PC-3 (cell line): ENCODE data around the gene PABPN1. TPM values are rescaled to one million over a fixed set of nuclear protein-coding genes. Genes with fewer than 3 reads are reported as not detected.

ENCODE experiments used
- ATAC-seq: fragments of 200-7000 bp; cut with Tn5 transposase; 2 replicates; pipeline ENCODE4 v1.9.1; 2020; ENCODE audit warnings: mild to moderate bottlenecking, moderate library complexity
- BruUV-seq: library from RNA; stranded (reverse); fragments of 400-500 nt; replicated peaks from 2 replicates; lab custom pipeline; 2021; lab: Mats Ljungman, UMichigan
- CTCF ChIA-PET: fragments of 300-600 bp; sonication (Branson Sonifier 250); formaldehyde crosslinking; loops from one replicate; lab custom pipeline; 2022; ENCODE audit warnings: antibody characterized with exemption; lab: Charles Lee
- POLR2A ChIA-PET: fragments of 300-600 bp; sonication (Branson Sonifier 250); formaldehyde crosslinking; loops from one replicate; lab custom pipeline; 2022; ENCODE audit warnings: antibody characterized with exemption; ENCODE audit not compliant: unreplicated experiment; lab: Charles Lee
- DNase-seq: peaks from one replicate; pipeline ENCODE4 v3.0.0-alpha.2; 2015
- H2AFZ ChIP-seq: fragments of 300-600 bp; sonication (generic); 2 replicates; pipeline ENCODE4 v1.6.0; 2016; ENCODE audit warnings: antibody characterized with exemption, low read length
- H3F3A ChIP-seq: fragments of 300-600 bp; sonication (generic); one replicate; pipeline ENCODE4 v1.6.0; 2017; ENCODE audit warnings: antibody characterized with exemption, low read length, control low read depth, mild to moderate bottlenecking; ENCODE audit not compliant: unreplicated experiment
- H3K27ac ChIP-seq: fragments of 300-600 bp; sonication (generic); 2 replicates; pipeline ENCODE4 v1.5.1; 2016; ENCODE audit warnings: mild to moderate bottlenecking, low read length
- H3K27me3 ChIP-seq: fragments of 300-600 bp; sonication (generic); 2 replicates; pipeline ENCODE4 v1.6.1; 2016; ENCODE audit warnings: low read length, mixed read lengths
- H3K36me3 ChIP-seq: fragments of 300-600 bp; sonication (generic); 2 replicates; pipeline ENCODE4 v1.6.1; 2016; ENCODE audit warnings: low read depth, mixed run types, low read length, mixed read lengths
- H3K4me1 ChIP-seq: fragments of 300-600 bp; sonication (generic); 2 replicates; pipeline ENCODE4 v1.5.1; 2016; ENCODE audit warnings: low read length; ENCODE audit not compliant: insufficient read depth
- H3K4me2 ChIP-seq: fragments of 300-600 bp; sonication (generic); 2 replicates; pipeline ENCODE4 v1.6.0; 2016; ENCODE audit warnings: low read length
- H3K4me3 ChIP-seq: fragments of 300-600 bp; sonication (generic); 2 replicates; pipeline ENCODE4 v1.5.1; 2016; ENCODE audit warnings: mild to moderate bottlenecking, low read length, mixed read lengths
- H3K79me2 ChIP-seq: fragments of 300-600 bp; sonication (generic); 2 replicates; pipeline ENCODE4 v1.6.1; 2017; ENCODE audit warnings: low read length, mixed read lengths
- H3K9ac ChIP-seq: fragments of 300-600 bp; sonication (generic); 2 replicates; pipeline ENCODE4 v1.6.0; 2016; ENCODE audit warnings: mild to moderate bottlenecking, low read length
- H3K9me2 ChIP-seq: fragments of 300-600 bp; sonication (generic); replicated peaks from 2 replicates; pipeline ENCODE4 v1.6.1; 2016; ENCODE audit warnings: mixed run types, low read length, mixed read lengths
- H3K9me3 ChIP-seq: fragments of 300-600 bp; sonication (generic); 2 replicates; pipeline ENCODE4 v1.6.1; 2016; ENCODE audit warnings: low read length, mixed read lengths
- H4K20me1 ChIP-seq: fragments of 300-600 bp; sonication (generic); 2 replicates; pipeline ENCODE4 v1.6.1; 2016; ENCODE audit warnings: low read length, mixed read lengths
- EZH2 ChIP-seq: fragments of 300-600 bp; sonication (generic); IDR thresholded peaks from one replicate; pipeline ENCODE4 v1.6.1; 2017; ENCODE audit warnings: antibody characterized with exemption, mild to moderate bottlenecking, low read length; ENCODE audit not compliant: unreplicated experiment
- EZH2phosphoT487 ChIP-seq: fragments of 300-600 bp; sonication (generic); IDR thresholded peaks from 2 replicates; pipeline ENCODE4 v1.6.1; 2018; ENCODE audit warnings: mild to moderate bottlenecking, antibody characterized with exemption, low read length, borderline replicate concordance
- intact Hi-C: fragments of 100-400 bp; cut with micrococcal nuclease; formaldehyde crosslinking; loops from 2 replicates; pipeline ENCODE4 v1.9.0; 2023
- total RNA-seq: library from RNA; depleted of rRNA; stranded (reverse); fragments of >200 nt; gene quantifications from 2 replicates; pipeline ENCODE4 v1.2.3, GENCODE V29; 2014; rRNA removed
- TF ChIP-seq, protein P1 (sequence below): fragments of 300-600 bp; sonication (generic); conservative IDR thresholded peaks from 2 replicates; pipeline ENCODE4 v1.5.1; 2017; ENCODE audit warnings: antibody characterized with exemption, low read depth, mild to moderate bottlenecking, low read length

PABPN1 gene
- total RNA-seq, 1 experiment from 2014 or later = 89.1 TPM

DNA sequence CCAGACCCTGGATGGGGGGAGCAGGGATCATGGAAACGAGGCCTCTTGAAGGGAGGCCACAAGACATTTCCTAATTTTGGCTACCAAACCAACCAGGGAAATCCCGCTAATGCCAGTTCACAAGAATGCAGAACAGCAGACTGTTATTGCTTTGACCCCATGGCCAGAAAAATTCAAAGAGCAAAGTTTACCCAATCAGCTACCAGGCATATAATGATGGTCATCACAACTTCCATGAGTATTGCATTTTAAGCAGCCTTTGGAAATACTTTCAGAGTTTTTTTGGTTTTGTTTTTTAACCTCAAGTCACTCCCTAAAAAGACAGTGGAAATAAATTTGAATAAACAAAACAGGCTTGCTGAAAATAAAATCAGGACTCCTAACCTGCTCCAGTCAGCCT lies 51.3 kb downstream of the PABPN1 start, which contains the start of gene IL25:
Gene IL25 (plus strand): TSS at position 301 of the 400 bp plus-strand sequence.
- Histone ChIP-seq H3K36me3 (no peaks in the 10 kb centered on the region), H3K9ac (no peak within 1 kb of the TSS), H3K9me3 (no peaks in the 10 kb centered on the region), H3K27me3 (peaks cover 17% of the 10 kb centered on the region), H3K9me2 (no peaks in the 10 kb centered on the region), H3K79me2 (no peaks in the 10 kb centered on the region), H3K4me2 (no peak within 1 kb of the TSS), H3K4me1 (no peaks in the 10 kb centered on the region), H3F3A (no peaks in the 10 kb centered on the region), H3K27ac (no peak within 1 kb of the TSS), H4K20me1 (no peaks in the 10 kb centered on the region), H3K4me3 (no peak within 1 kb of the TSS), H2AFZ (no peak within 1 kb of the TSS)
- ChIA-PET POLR2A (no interaction called here), CTCF (no interaction called here)
- intact Hi-C loops = no loop called here
- no TSS peak for BruUV-seq
- ATAC-seq (no peak), DNase-seq (no peak)
- TF ChIP-seq, protein P1, sequence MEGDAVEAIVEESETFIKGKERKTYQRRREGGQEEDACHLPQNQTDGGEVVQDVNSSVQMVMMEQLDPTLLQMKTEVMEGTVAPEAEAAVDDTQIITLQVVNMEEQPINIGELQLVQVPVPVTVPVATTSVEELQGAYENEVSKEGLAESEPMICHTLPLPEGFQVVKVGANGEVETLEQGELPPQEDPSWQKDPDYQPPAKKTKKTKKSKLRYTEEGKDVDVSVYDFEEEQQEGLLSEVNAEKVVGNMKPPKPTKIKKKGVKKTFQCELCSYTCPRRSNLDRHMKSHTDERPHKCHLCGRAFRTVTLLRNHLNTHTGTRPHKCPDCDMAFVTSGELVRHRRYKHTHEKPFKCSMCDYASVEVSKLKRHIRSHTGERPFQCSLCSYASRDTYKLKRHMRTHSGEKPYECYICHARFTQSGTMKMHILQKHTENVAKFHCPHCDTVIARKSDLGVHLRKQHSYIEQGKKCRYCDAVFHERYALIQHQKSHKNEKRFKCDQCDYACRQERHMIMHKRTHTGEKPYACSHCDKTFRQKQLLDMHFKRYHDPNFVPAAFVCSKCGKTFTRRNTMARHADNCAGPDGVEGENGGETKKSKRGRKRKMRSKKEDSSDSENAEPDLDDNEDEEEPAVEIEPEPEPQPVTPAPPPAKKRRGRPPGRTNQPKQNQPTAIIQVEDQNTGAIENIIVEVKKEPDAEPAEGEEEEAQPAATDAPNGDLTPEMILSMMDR = no peak
- no peak for TF ChIP-seq EZH2
- TF ChIP-seq EZH2phosphoT487 = no peak

DNA sequence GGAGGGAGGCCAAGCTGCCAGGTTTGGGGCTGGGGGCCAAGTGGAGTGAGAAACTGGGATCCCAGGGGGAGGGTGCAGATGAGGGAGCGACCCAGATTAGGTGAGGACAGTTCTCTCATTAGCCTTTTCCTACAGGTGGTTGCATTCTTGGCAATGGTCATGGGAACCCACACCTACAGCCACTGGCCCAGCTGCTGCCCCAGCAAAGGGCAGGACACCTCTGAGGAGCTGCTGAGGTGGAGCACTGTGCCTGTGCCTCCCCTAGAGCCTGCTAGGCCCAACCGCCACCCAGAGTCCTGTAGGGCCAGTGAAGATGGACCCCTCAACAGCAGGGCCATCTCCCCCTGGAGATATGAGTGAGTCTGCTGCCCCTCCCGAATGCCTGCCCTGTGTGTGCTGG lies 51.8 kb downstream of the PABPN1 start:
- no peak overlapping the region for H3K4me2 ChIP-seq
- H3K36me3 ChIP-seq = no peaks in the 10 kb centered on the region
- DNase-seq (no peak), ATAC-seq (no peak)
- H3K79me2 ChIP-seq = no peaks in the 10 kb centered on the region
- intact Hi-C loops = no loop called here
- no peaks in the 10 kb centered on the region for H4K20me1 ChIP-seq
- no peaks in the 10 kb centered on the region for H3K9me3 ChIP-seq
- H3K9me2 ChIP-seq = no peaks in the 10 kb centered on the region
- peaks cover 17% of the 10 kb centered on the region for H3K27me3 ChIP-seq
- H3K27ac ChIP-seq = no peak overlapping the region
- no peak overlapping the region for H3K4me3 ChIP-seq
- no TSS peak for BruUV-seq
- no peaks in the 10 kb centered on the region for H3K4me1 ChIP-seq
- TF ChIP-seq, protein P1 = no peak
- TF ChIP-seq EZH2phosphoT487 (no peak), EZH2 (no peak)
- no peak overlapping the region for H3K9ac ChIP-seq
- ChIA-PET POLR2A (no interaction called here), CTCF (interaction anchor here (0.6 kb wide), 1 partner anchor 82 kb away, joined by 3 read pairs; no protein-coding TSS in a partner anchor)
- no peak overlapping the region for H2AFZ ChIP-seq
- H3F3A ChIP-seq = no peaks in the 10 kb centered on the region

Other genes starting within 250 kb of the PABPN1 start
- gene ACIN1, start 226.3 kb upstream of the PABPN1 start, total RNA-seq = 112 and 116 TPM in 2 replicates
- gene C14orf119, start 226.0 kb upstream of the PABPN1 start, total RNA-seq = 26.7 and 49.6 TPM in 2 replicates
- not detected in 2 replicates for gene CIROP, start 216.5 kb upstream of the PABPN1 start, total RNA-seq
- gene CEBPE, start 202.2 kb upstream of the PABPN1 start, total RNA-seq = not detected in 2 replicates
- 0.63 and 3.8 TPM in 2 replicates for gene SLC7A8, start 137.8 kb upstream of the PABPN1 start, total RNA-seq
- not detected in 2 replicates for gene RNF212B, start 83.5 kb upstream of the PABPN1 start, total RNA-seq
- 4.1 and 7.7 TPM in 2 replicates for gene HOMEZ, start 35.3 kb upstream of the PABPN1 start, total RNA-seq
- gene PPP1R3E, start 18.6 kb upstream of the PABPN1 start, total RNA-seq = 3.2 and 5.0 TPM in 2 replicates
- gene BCL2L2, start 14.6 kb upstream of the PABPN1 start, total RNA-seq = 32.4 and 33.5 TPM in 2 replicates
- 12.0 and 13.2 TPM in 2 replicates for gene SLC22A17, start 31.4 kb downstream of the PABPN1 start, total RNA-seq
- gene EFS, start 43.7 kb downstream of the PABPN1 start, total RNA-seq = 0.23 and 0.36 TPM in 2 replicates
- gene IL25, start 51.4 kb downstream of the PABPN1 start, total RNA-seq = not detected in 2 replicates
- gene CMTM5, start 55.6 kb downstream of the PABPN1 start, total RNA-seq = not detected in 2 replicates
- gene MYH6, start 86.8 kb downstream of the PABPN1 start, total RNA-seq = not detected in 2 replicates
- not detected in 2 replicates for gene MYH7, start 114.2 kb downstream of the PABPN1 start, total RNA-seq
- 57.6 and 77.3 TPM in 2 replicates for gene NGDN, start 148.2 kb downstream of the PABPN1 start, total RNA-seq
- 0.55 and 1.4 TPM in 2 replicates for gene ZFHX2, start 230.3 kb downstream of the PABPN1 start, total RNA-seq
- 13.0 and 27.2 TPM in 2 replicates for gene THTPA, start 234.8 kb downstream of the PABPN1 start, total RNA-seq
- gene AP1G2, start 246.3 kb downstream of the PABPN1 start, total RNA-seq = 69.7 and 71.7 TPM in 2 replicates